GM12878 (cell line): Measurements from ENCODE around the gene TPBGL.

Experiments used
- BCLAF1 ChIP-seq: fragments of 450-650 bp; IDR thresholded peaks from 2 replicates; pipeline ENCODE4 v1.6.1; 2017; ENCODE audit warnings: antibody characterized with exemption, mild to moderate bottlenecking, moderate library complexity
- CHD4 ChIP-seq: fragments of 200-600 bp; sonication (generic); IDR thresholded peaks from 2 replicates; pipeline ENCODE4 v1.6.1; 2016; ENCODE audit warnings: mild to moderate bottlenecking
- FOXK2 ChIP-seq: fragments of 450-650 bp; IDR thresholded peaks from 2 replicates; pipeline ENCODE4 v1.6.1; 2017; ENCODE audit warnings: mild to moderate bottlenecking, moderate library complexity
- NFYB ChIP-seq: IDR thresholded peaks from 2 replicates; pipeline ENCODE4 v1.6.1; 2011; ENCODE audit warnings: low read depth, mild to moderate bottlenecking, low read length, improper control_type of control experiment, moderate library complexity; ENCODE audit not compliant: insufficient read depth
- POLR2A ChIP-seq: IDR thresholded peaks from 2 replicates; pipeline ENCODE4 v1.6.1; 2011; ENCODE audit warnings: low read depth, mild to moderate bottlenecking, low read length
- TCF7 ChIP-seq: IDR thresholded peaks from 2 replicates; pipeline ENCODE4 v1.6.1; 2014; ENCODE audit warnings: antibody characterized with exemption, borderline replicate concordance
- ZBTB33 ChIP-seq: fragments of 450-650 bp; IDR thresholded peaks from 2 replicates; pipeline ENCODE4 v1.6.1; 2017; ENCODE audit warnings: mild to moderate bottlenecking
- TF ChIP-seq, protein P1 (sequence below): fragments of 450-650 bp; IDR thresholded peaks from 2 replicates; pipeline ENCODE4 v1.6.1; 2018; ENCODE audit warnings: mild to moderate bottlenecking, low read depth, moderate library complexity; ENCODE audit not compliant: partially characterized antibody

DNA sequence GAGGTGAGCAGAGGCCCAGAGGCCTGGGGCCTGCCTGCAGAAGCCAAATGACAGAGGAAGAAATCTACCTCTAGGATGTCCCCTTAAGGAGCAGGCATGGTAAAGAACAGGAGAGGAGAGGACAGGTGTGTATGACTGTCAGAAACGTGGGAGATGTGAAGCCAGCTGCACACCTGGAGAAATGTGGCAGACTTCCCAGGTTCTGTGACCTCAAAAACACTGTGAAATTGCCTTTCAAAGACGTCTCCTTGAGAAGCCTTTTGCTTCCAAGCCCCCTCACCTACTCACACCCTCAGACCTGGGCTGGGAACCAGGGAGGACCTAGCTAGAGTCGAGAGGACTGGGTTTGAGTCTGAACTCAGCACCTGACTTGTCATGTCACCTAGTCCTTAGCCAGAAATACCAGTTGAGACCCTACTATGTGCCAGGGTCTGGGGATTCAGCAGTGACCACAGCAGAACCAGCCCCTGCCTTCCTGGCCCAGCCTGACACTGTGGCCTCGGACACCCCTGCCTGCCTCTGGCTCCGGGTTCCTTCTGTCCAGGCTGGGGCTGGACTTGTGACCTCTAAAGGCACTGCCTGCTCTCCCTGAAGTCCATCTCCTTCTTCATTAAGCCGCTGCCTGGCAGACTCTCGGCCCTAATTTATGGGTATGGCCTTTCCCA, 5.6 kb downstream of the TPBGL start:
- TF ChIP-seq POLR2A: no peak
- TF ChIP-seq, protein P1, sequence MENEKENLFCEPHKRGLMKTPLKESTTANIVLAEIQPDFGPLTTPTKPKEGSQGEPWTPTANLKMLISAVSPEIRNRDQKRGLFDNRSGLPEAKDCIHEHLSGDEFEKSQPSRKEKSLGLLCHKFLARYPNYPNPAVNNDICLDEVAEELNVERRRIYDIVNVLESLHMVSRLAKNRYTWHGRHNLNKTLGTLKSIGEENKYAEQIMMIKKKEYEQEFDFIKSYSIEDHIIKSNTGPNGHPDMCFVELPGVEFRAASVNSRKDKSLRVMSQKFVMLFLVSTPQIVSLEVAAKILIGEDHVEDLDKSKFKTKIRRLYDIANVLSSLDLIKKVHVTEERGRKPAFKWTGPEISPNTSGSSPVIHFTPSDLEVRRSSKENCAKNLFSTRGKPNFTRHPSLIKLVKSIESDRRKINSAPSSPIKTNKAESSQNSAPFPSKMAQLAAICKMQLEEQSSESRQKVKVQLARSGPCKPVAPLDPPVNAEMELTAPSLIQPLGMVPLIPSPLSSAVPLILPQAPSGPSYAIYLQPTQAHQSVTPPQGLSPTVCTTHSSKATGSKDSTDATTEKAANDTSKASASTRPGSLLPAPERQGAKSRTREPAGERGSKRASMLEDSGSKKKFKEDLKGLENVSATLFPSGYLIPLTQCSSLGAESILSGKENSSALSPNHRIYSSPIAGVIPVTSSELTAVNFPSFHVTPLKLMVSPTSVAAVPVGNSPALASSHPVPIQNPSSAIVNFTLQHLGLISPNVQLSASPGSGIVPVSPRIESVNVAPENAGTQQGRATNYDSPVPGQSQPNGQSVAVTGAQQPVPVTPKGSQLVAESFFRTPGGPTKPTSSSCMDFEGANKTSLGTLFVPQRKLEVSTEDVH: no peak
- TF ChIP-seq CHD4: no peak
- TF ChIP-seq ZBTB33: no peak
- TF ChIP-seq FOXK2: no peak
- no peak for TF ChIP-seq TCF7
- no peak for TF ChIP-seq BCLAF1
- no peak for TF ChIP-seq NFYB
